Cerebellar cortex (tissue), 1 donor: Measurements from ENCODE around the gene BEX1.
"Not testable (repeated sequence)": the region's sequence is repeated elsewhere in the genome, so short reads cannot be mapped to it uniquely, and the experiment has no call there.

Experiments used
- DNase-seq: peaks from one replicate; pipeline ENCODE4 v3.0.0-alpha.2; 2015; ENCODE audit warnings: low spot score

BEX1 gene

DNA sequence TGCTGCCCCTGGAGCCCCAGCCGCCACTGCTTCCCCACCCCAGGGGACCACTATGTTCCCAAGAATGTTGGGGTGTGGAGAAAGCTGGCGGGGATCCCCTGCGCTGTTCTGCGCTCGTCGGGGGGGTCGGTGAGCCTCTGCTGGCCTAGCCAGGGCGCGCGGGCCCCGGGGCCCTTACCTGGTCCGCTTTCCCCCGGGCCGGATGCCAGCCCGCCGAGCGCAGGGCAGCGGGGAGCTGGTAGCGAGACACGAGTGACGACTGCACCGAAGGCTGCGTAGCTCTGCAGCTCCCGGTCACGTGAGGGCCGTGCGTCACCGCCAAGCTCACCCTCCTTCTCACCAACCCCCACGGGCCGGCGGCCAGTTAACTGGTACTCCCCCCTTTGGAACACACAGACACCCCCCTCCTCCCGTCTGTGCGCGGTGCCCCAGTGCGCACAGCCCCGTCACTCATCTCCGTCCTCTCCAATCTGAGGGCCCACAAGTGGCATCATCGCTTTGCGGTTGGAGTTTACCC is at the start of gene BEX1:
Gene BEX1, minus strand, starts transcription at position 254 of the 517 bp plus-strand sequence. CDS start 897 bp downstream, outside the sequence.
- DNase-seq = peak; percentile 89

DNA sequence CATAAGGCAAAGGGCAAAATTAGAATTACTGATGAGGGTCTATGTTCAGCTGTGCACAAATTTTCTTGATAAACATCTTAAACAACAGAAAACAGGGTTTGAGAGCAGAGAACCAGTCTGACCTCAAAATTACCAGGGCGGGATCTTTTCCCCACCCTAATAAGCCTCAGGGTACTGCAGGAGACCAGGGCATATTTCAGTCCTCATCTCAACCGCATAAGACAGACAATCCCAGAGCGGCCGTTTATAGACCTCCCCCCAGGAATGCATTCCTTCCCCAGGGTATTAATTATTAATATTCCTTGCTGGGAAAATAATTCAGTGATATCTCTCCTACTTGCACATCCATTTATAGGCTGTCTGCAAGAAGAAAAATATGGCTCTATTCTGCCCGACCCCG is 45.5 kb upstream of the BEX1 start:
- not testable (repeated sequence) for DNase-seq

DNA sequence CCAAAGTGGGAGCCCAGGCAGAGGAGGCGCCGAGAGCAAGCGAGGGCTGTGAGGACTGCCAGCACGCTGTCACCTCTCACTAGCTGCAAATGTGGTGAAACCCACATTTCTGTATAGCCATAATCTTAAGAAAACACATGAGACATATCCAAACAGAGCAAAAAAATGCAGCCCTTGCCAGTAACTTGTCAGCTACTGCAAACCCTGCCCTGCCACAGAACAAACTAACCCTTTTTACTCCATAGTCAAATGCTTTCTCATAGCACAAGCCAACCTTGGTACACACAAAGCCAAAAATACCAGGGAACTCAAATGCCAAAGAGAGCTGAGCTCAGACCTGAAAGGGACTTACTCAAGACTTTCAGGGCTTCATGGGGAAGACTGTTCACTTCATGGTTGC is 43.9 kb upstream of the BEX1 start:
- no peak for DNase-seq

DNA sequence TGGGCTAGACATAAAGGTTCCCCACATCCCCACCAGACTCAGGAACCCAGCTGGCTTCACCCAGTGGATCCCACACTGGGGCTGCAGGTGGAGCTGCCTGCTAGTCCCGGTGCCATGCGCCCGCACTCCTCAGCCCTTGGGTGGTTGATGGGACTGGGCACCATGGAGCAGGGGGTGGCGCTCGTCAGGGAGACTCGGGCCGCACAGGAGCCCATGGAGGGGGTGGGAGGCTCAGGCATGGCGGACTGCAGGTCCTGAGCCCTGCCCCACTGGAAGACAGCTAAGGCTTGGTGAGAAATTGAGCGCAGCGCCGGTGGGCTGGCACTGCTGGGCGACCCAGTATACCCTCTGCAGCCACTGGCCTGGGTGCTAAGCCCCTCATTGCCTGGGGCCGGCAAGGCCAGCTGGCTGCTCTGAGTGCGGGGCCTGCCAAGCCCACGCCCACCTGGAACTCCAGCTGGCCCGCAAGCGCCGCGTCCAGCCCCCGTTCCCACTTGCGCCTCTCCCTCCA is 43.3 kb upstream of the BEX1 start:
- not testable (repeated sequence) for DNase-seq

DNA sequence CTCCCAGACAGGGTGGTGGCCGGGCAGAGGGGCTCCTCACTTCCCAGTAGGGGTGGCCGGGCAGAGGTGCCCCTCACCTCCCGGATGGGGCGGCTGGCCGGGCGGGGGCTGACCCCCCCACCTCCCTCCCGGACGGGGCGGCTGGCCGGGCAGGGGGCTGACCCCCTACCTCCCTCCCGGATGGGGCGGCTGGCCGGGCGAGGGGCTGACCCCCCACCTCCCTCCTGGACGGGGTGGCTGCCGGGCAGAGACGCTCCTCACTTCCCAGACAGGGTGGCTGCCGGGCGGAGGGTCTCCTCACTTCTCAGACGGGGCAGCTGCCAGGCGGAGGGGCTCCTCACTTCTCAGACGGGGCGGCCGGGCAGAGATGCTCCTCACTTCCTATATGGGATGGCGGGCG is 40.4 kb upstream of the BEX1 start:
- not testable (repeated sequence) for DNase-seq

DNA sequence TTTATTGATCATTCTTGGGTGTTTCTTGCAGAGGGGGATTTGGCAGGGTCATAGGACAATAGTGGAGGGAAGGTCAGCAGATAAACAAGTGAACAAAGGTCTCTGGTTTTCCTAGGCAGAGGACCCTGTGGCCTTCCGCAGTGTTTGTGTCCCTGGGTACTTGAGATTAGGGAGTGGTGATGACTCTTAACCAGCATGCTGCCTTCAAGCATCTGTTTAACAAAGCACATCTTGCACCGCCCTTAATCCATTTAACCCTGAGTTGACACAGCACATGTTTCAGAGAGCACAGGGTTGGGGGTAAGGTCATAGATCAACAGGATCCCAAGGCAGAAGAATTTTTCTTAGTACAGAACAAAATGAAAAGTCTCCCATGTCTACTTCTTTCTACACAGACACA is 39.9 kb upstream of the BEX1 start:
- DNase-seq = not testable (repeated sequence)

DNA sequence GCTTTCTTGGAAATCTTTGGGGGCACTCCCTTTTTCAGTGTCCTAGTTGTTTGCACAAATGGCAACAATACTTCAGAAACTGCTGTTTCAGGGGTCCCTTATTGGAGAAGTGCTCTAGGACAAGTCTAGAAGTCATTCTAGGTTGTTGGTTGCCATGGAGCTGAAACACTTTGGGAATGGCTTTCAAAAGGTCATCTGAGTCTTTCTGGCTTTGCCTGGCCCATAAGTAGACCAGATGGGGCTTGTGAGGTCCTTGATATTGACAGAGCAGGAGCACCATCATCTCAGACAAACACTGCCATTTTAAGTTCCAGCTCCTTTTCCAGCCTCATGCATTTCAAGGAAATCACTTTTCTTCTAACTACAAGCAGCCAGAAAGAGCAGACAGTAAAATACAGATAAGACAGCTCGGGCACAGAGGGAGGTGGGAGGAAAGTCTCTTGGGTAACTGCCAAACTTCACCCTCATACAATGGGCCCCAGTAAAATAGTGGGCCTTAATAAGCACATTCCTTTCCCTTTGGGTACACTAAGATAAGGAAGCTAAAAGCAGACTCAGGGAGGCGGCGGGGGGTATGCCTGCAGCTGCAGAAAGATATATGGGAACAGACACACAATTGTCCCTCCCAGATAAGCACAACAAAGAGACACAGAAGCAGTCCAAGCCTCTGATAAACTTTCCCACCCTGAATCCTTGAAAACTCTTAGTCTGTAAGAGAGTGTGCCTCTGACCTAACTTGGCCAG is 37.5 kb upstream of the BEX1 start:
- no peak for DNase-seq

DNA sequence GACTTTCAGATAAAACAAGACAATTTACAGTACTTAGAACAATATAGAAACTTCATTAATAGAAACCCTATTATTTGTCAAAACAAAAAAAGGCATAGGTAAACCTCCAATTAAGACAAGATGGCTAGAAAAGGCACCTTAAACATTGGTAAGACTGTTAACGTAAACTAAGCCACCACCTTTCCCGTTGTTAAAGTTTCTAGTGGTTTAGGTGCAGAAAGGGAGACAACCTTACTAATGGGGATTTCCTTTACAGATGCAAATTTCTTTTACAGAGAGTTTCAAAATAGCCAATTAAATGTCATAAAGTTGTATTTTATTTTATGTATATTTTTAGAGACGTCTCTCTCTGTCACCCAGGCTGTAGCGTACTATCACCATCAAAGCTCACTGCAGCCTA is 36.5 kb upstream of the BEX1 start:
- no peak for DNase-seq

DNA sequence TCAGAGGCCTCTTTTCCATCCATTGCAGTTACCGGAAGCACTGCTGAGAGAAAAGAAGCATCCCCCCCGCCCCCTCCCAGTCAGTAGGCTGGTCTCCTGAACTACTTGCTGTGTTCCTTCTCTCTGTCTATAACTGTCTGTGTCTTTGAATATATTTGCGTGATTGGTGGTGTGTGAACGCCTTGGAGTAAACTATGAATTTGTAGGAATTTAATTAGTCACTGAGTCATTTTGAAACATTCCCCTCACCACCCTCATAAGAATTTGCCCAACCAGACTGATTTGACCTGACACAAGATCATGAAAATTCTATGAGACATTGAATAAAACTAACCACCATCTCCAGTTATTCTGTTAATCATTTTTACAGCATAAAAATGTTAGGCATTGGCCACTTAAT is 35.7 kb upstream of the BEX1 start:
- DNase-seq = no peak

DNA sequence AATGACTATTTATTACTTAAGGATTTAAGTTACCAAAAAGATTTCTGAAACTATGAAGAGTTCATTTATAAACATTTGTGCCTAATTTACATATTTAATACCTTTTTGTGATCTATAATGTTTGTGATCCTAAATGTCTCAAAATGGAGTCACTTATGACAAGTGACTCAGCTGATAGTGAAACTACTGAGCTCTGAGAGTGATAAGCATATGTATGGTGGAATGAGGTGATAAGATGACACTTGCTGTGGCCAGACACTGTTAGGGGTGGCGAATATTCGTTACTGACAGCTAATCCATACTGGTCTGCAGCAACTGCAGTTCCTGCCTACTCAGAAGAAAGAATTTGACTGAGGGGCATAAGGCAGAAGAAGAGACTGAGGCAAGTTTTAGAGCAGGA is 34.5 kb upstream of the BEX1 start:
- DNase-seq = no peak

DNA sequence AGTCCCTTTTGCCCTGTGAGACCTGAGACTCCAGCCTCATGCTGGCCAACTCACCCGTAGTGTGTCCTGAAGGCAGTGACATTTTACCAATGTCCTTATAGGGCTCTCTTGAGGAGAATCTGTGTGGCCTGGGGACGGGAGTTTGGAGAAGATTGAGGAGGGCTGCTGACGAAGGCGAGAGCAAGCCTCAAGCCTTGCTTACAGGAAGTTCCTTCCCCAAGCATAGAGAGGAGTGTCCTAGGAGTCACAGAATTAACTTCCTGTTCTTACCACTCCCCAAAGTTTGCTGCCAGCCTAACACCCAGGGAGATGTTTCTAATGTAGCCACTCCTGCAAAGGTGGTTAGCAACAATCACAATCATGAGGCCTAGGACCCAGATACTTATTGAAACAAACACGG is 29.0 kb upstream of the BEX1 start, which contains the start of gene NXF3:
Gene NXF3, minus strand, starts transcription at position 202 of the 400 bp plus-strand sequence. Its CDS starts 120 bp downstream, at position 82.
- no peak for DNase-seq

DNA sequence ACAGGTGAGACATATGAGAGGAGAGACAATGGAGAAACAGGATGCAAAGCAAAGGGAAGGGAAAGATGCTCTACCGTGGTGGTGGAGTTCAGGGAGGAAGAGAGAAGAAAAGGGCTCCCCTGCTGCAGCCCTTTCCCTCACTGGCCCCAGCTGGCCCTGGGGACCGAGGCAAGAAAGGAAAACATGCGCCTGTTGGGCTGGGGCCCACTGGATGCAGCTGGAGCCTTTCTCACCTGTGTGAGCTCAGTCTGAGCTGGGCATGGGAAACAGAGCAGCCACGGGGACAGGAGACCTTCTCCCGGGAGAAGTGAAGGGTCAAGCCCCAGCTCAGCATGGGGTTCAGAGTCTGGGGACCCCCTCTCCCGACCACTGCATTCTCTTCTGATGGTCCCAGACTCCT is 17.1 kb upstream of the BEX1 start:
- DNase-seq = no peak

DNA sequence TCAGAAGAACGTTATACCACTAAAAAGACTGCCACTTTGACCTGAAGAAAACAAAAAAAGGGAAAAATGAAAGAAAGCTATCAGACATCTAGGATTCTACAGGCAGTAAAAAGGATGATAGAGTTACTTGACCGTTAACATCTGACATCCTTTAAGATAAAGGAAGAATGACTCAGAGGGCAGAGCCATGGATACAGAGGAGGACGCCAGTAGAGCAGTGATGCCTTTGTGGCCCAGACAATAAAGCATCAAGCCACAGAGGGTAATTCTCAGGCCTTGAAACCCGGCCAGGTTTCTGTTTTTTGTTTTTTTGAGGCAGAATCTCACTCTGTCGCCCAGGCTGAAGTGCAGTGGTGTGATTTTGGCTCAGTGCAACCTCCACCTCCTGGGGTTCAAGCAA is 9.5 kb upstream of the BEX1 start:
- no peak for DNase-seq

DNA sequence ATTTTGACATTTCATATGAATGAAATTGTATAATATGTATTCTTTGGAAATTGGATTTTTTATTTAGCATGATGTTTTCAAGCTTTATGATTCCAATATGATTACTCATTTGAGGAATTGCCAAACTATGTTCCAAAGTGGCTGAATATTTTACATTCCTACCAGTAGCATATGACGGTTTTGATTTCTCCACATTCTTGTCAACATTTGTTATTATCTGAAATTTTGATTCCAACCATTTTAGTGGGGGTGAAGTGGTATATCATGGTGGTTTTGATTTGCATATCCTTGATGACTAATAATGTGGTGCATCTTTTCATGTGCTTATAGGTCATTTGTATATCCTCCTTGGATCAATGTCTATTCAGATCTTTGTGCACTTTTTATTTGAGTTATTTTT is 2.6 kb upstream of the BEX1 start:
- no peak for DNase-seq

DNA sequence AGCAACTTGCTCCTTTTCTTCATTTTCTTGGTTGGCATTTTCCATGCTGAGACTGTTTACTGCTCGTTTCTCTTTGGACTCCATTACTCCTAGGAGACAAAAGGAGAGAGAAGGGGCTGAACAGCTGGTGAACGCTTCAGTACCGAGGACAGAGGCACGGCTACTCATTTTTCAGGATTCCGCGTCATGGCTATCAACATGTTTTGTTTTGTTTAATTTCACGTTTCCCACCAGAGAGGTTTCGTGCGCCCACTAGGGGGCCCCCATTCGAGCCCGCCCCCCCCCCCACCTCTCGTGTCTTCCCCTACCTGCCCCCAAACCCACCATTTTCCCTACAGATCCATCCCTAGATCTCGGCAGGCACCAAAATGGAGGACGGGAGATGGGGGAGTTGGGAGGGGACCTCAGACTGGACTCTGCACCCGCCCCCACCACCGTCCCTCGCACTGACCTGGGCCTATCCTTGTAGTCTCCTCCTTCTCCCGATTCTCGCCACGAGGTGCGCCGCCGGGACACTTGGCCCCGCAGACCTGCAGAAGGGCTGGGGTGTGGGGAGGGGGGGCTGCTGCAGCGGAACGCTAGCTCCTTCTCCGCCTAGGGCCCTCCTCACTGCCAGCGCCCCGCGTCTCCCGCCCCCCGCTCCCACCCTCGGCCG is 653 bp downstream of the BEX1 start:
- peak; percentile 70 for DNase-seq

DNA sequence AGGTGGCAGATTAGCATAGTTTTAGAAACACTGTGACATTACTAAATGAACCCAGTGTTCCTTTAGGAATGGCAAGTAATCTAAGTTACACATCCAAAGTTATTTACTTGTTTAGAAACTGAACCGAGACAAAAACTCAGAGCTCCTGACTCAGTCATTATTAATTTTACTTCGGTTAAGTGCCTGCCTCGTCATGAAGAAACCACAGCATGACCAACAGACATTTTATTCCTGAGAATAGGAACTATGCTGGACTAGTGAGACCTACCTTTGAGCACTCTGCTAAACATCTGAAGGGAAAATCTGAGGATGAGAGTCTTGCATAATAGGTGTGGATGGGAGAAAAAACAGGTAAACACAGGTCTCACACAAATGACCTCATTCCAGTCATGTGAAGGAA is 2.5 kb downstream of the BEX1 start:
- no peak for DNase-seq

DNA sequence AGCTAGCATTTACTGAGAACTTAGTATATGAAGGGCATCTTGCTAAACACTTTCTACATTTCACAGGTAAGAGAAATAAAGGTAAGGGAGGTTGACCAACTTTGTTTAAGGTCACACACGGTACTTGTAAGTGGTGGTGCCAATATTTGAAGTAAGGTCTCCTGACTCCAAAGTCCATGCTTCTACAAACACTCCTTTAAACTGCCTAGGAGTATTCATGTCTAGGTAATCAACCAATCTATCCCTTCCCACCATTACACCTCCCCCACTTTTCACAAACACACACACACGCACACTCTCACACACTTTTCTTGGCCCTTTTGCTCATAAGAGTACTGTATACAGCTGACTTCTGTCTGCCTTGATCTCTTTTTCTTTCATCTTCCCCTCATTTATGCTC is 7.1 kb downstream of the BEX1 start:
- no peak for DNase-seq

DNA sequence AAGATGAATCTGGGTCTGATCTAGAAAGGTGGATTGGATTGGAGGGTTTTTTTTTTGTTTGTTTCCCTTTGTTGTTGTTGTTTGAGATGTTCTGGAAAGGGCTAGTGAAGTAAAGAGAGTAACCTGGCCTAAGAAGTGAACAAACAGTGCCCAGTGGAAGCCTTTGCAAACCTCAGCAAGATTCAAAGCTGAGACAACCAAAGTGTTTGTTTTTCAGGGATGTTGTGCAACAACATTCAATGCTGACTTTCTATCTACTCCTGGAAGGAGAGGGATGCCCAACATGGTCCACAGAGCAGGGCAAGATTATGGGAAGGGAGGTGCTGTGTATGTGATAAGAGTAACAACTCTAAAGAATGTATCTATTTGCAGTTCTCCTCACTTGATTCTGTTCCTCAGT is 11.3 kb downstream of the BEX1 start:
- DNase-seq = no peak

DNA sequence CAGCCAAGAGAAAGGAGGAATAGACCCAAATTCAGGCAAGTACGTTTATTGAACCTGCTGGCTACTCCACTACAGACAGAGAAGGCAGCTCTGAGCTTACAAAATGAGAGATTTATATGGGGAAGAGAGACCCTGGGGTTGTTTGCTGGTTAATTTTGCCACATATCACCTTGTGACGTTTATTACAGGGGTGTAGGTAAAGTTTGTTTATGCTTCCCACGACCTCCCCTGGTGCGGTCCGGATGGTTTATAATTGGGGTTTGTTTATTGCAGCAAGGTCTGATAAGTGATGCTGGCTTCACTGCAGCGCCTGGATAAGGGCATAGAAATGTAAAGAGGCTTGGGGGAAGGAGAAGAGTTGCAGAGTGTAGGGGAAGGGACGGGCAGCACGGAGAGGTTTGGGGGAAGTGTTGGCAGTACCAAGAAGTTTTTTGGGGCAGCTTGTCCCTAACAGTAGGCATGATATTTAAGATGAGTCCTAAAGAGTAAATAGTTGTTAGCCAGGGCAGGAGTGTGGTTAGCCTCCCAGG is 12.6 kb downstream of the BEX1 start:
- no peak for DNase-seq

DNA sequence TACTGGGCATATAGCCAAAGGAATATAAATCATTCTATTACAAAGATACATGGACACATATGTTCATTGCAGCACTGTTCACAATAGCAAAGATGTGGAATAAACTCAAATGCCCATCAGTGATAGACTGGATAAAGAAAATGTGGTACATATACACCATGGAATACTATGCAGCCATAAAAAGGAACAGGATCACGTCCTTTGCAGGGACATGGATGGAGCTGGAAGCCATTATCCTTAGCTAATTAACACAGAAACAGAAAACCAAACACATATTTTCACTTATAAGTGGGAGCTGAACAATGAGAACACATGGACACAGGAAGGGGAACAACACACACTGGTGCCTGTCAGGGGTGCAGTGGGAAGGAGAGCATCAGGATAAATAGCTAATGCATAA is 30.6 kb downstream of the BEX1 start:
- not testable (repeated sequence) for DNase-seq

DNA sequence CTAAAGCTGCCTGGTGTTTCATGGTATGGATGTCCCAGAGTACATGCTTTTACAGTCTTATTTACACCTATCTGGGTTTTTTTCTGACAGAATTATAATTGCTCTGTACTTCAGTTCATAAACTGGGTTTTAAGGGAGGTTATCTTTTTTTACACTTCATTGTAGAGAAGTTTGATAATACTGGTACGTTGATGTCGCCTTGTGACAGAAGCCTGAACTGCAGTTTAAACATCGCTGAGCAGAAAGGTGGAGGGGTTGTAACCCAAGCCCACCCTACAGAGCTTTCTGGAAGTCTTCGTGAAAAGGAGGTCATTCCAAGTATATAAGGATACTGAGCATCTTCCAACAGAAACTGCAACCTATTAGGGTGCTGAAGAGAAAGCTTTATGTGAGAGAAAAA is 46.4 kb downstream of the BEX1 start:
- DNase-seq = no peak

DNA sequence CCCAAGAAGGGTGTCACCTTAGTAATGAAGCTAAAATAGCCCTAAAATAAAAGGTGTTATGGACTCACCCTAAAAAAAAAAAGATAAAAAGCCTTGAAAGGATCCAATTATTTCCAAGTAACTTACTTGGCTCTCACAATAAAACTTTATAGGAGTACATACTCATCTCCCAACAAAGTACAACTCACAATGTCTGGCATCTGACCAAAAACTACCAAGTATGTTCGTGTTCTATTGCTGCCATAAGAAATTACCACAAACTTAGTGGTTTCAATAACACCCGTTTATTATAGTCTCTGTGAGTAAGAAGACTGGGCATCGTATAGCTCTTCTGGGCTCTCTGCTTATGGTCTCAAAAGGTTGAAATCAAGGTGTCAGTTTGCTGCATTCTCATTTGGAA is 51.0 kb downstream of the BEX1 start:
- DNase-seq = no peak
